BJ (cell line): Measurements from ENCODE around the gene GRB2. TPM values are rescaled to one million over a fixed set of nuclear protein-coding genes. Genes with fewer than 3 reads are reported as not detected.
"Not testable (repeated sequence)": the region's sequence is repeated elsewhere in the genome, so short reads cannot be mapped to it uniquely, and the experiment has no call there.

Experiments
- CTCF ChIA-PET: fragments of 350-600 bp; formaldehyde crosslinking; extraction: SDS; loops from one replicate; lab custom pipeline; 2021; ENCODE audit warnings: antibody characterized with exemption, inconsistent platforms; lab: Yijun Ruan, JAX
- POLR2A ChIA-PET: fragments of 300-600 bp; sonication (Branson Sonifier 250); formaldehyde crosslinking; extraction: SDS; loops from one replicate; lab custom pipeline; 2021; ENCODE audit warnings: antibody characterized with exemption; lab: Charles Lee
- DNase-seq: peaks from one replicate; pipeline ENCODE4 v3.0.0-alpha.2; 2011; ENCODE audit warnings: low read depth
- H3K27me3 ChIP-seq: 2 replicates; pipeline ENCODE4 v1.6.0; 2011; ENCODE audit warnings: low read length; ENCODE audit not compliant: control insufficient read depth, insufficient read depth
- H3K36me3 ChIP-seq: 2 replicates; pipeline ENCODE4 v1.5.1; 2011; ENCODE audit warnings: low read length; ENCODE audit not compliant: control insufficient read depth, insufficient read depth
- H3K4me3 ChIP-seq: 2 replicates; pipeline ENCODE4 v1.5.1; 2011; ENCODE audit warnings: low read depth, mild to moderate bottlenecking, control low read depth, low read length
- polyA plus RNA-seq: library from polyadenylated mRNA; depleted of rRNA; stranded (reverse); fragments of >200 nt; gene quantifications from 2 replicates; pipeline ENCODE4 v1.2.3, GENCODE V29; 2011
- TF ChIP-seq, protein P1 (sequence below): IDR thresholded peaks from 2 replicates; pipeline ENCODE4 v1.5.1; 2011; ENCODE audit warnings: low read depth, mild to moderate bottlenecking, control low read depth, inconsistent platforms, low read length, moderate library complexity; ENCODE audit not compliant: insufficient read depth

GRB2 gene
- polyA plus RNA-seq, 1 experiment, result 50.7 TPM

DNA sequence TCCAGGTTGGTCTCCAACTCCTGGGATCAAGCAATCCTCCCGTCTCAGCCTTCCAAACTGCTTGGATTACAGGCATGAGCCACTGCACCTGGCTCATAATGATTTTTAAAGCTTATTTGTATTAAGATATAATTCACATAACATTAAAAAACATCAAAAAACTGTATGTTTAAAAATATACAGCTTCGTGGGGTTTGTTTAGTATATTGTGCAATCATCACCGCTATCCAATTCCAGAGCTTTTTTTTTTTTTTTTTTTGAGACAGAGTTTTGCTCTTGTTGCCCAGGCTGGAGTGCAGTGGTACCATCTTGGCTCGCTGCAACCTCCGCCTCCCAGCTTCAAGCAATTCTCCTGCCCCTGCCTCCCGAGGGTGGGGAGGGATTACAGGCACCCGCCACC is 105.2 kb downstream of the GRB2 start:
- POLR2A ChIA-PET, result no interaction called here
- Histone ChIP-seq H3K36me3 (no peaks in the 10 kb centered on the region), H3K27me3 (no peaks in the 10 kb centered on the region), H3K4me3 (no peak overlapping the region)
- TF ChIP-seq, protein P1, sequence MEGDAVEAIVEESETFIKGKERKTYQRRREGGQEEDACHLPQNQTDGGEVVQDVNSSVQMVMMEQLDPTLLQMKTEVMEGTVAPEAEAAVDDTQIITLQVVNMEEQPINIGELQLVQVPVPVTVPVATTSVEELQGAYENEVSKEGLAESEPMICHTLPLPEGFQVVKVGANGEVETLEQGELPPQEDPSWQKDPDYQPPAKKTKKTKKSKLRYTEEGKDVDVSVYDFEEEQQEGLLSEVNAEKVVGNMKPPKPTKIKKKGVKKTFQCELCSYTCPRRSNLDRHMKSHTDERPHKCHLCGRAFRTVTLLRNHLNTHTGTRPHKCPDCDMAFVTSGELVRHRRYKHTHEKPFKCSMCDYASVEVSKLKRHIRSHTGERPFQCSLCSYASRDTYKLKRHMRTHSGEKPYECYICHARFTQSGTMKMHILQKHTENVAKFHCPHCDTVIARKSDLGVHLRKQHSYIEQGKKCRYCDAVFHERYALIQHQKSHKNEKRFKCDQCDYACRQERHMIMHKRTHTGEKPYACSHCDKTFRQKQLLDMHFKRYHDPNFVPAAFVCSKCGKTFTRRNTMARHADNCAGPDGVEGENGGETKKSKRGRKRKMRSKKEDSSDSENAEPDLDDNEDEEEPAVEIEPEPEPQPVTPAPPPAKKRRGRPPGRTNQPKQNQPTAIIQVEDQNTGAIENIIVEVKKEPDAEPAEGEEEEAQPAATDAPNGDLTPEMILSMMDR, result no peak
- no peak for DNase-seq
- CTCF ChIA-PET, result interaction anchor here (0.6 to 0.9 kb wide), 3 partner anchors 11 to 166 kb away, joined by 3 read pairs; partner anchors contain the start of gene SLC25A19

DNA sequence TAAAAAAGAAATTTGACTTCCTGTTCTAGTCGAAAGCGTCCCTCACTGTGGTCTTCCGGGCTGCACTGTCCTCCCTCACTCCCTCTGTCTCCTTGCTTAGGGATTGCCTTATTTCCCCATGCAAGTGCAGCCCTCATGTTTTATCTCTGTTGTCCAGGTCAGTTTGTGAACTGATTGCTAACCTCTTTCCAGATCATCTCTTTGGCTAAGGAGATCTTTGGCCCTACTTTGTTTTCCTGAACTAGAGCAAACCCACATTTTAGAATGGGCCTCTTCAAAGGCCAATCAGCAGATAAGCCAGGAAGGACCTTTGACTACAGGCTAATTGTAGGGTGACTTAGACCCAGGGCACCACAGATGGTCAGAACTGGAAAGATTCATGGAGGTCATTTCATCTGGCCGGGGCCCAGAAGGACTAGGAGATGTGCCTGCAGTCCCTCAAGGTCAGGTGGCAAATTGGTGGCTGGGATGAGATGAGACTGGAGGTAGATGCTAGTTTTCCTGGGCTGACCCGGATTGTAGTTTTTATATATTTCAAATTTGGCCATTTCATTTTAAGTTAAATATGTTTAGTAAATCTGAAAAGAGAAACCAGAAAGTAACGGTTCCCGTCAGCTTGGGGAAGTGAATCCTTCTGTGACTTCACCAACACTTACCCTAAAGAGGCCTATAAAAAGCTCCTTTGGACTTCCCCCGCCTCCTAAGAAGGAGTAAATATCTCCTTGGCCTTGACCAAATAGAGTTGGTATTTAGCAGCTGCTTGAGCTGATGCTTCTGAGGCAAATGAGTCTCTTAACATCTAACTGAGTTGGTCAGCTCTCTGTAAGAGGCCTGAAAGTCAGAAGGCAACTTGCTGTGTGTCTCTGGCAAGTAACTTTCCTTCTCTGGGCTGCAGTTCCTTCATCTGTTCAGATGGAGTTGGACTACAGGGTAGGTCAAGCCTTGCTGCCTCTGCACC is 110.0 kb downstream of the GRB2 start:
- H3K27me3 ChIP-seq, result no peaks in the 10 kb centered on the region
- no peaks in the 10 kb centered on the region for H3K36me3 ChIP-seq
- TF ChIP-seq, protein P1, result no peak
- no peak for DNase-seq
- CTCF ChIA-PET, result no interaction called here
- POLR2A ChIA-PET, result no interaction called here
- no peak overlapping the region for H3K4me3 ChIP-seq

DNA sequence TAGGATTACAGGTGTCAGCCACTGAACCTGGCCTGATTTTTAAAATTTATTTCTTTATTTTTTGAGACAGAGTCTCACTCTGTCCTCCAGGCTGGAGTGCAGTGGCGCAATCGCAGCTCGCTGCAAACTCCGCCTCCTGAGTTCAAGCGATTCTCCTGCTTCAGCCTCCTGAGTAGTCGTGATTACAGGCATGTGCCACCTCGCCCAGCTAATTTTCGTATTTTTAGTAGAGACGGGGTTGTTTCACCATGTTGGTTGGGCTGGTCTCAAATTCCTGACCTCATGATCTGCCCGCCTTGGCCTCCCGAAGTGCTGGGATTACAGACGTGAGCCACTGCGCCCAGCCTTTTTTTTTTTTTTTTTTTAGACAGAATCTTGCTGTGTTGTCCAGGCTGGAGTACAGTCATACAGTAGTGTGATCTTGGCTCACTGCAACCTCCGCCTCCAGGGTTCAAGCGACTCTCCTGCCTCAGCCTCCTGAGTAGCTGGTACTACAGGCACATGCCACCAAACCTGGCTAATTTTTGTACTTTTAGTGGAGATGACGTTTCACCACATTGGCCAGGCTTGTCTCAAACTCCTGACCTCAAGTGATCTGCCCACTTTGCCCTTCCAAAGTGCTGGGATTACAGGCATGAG is 112.5 kb downstream of the GRB2 start:
- CTCF ChIA-PET, H3K36me3 ChIP-seq, POLR2A ChIA-PET, DNase-seq, H3K27me3 ChIP-seq, H3K4me3 ChIP-seq: not testable (repeated sequence)

DNA sequence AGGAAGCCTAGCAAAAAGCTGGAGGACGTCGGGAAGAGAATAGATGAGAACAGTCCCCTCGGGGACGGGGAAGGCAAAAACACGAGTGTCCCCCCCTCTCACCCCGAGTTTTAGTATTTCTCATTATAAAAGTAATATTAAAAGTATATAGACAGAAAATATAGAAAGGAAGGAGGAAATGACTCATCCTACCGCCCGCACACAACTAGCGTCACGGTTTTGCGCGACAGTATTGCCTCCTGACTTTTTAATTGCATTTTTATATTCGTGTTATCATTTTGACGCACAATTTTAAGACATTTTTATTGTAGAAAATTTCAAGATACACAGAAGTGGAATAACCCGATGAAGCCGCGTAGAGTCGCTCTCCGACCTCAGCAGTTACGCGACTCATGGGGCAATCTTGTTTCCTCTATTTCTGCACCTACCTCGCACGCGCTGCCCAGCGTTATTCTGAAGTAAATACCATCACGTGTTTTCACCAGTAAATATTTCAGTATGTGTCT is 115.6 kb downstream of the GRB2 start:
- Histone ChIP-seq H3K36me3 (peaks cover 2% of the 10 kb centered on the region; the same call in 1 of the 2 replicates), H3K27me3 (no peaks in the 10 kb centered on the region), H3K4me3 (peak overlapping the region; percentile 95)
- TF ChIP-seq, protein P1, result peak; percentile 30; the same call in 1 of the 2 replicates
- CTCF ChIA-PET, result interaction anchor here (0.6 to 1.7 kb wide), 13 partner anchors 10 to 223 kb away, joined by 3 to 11 read pairs (median 3); partner anchors contain the start of genes GGA3, MIF4GD and MRPS7
- POLR2A ChIA-PET, result interaction anchor here (0.5 to 1.4 kb wide), 2 partner anchors 19 to 116 kb away, joined by 4 to 9 read pairs; partner anchors contain the start of genes GRB2 and MIF4GD
- DNase-seq, result no peak

DNA sequence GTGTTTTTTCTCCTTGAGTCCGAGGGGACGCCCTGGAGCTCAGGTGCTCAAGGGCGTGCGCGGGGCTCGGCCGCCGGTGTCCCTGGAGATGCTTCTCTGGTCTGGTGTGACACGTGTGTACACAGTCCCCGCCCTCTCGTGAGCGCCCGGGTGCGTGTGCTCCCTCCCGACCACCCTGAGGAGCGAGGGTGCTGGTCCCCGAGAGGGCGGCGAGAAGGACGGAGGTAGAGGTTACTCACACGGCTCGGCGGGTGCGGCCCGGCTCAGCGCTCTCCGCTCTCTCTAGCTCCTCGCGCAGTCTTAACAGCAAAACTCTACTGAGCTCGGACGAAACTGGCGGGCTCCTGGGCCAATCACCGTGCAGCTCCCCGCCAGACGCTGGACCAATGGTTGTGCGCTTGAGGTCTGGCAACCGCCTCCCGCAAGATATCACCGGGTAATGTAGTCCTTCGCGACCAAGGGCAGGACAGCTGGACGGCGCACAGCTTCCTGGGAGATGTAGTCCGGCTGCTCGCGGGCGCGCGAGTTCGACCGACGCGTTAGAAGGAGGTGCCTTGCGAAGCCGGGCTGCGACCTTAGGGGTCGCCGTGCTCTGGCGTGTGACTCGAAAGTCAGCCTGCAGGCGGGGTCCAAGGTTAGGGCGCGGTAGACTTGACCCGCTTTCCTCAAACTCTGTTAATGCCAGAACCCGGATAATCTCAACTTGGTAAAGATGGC is 116.2 kb downstream of the GRB2 start, which contains the start of gene SLC25A19:
Gene SLC25A19, minus strand, starts transcription at position 319 of the 717 bp plus-strand sequence. CDS start 2,669 bp downstream, outside the sequence.
- Histone ChIP-seq H3K27me3 (no peaks in the 10 kb centered on the region), H3K36me3 (peaks cover 2% of the 10 kb centered on the region; the same call in 1 of the 2 replicates), H3K4me3 (peak within 1 kb of the TSS; percentile 95)
- DNase-seq, result peak; percentile 98
- POLR2A ChIA-PET, result interaction anchor here (0.5 to 1.4 kb wide), 4 partner anchors 18 to 227 kb away, joined by 4 to 9 read pairs (median 7); partner anchors contain the start of genes GRB2 and MIF4GD
- CTCF ChIA-PET, result interaction anchor here (0.8 to 1.7 kb wide), 12 partner anchors 11 to 223 kb away, joined by 3 to 11 read pairs (median 4); partner anchors contain the start of genes GGA3, MIF4GD and MRPS7
- TF ChIP-seq, protein P1, result peak; percentile 22
